Measurements from ENCODE around the gene MTHFSD. TPM values are rescaled to one million over a fixed set of nuclear protein-coding genes. Genes with fewer than 3 reads are reported as not detected.

MTHFSD gene
- total RNA-seq, 2 experiments from 2014 or later, result 7.3 to 7.9 TPM

GRCh38 chr16:86510465-86511261, 44.4 kb downstream of the MTHFSD start, which contains the start of gene FOXF1:
Gene FOXF1, plus strand, starts transcription at chr16:86510527. Its CDS starts 43 bp downstream, at chr16:86510570.
- peaks cover 70 to 76% of the 10 kb centered on the region in 2 experiments for H3K27me3 ChIP-seq (ENCODE audit: control insufficient read depth in 1 of 2, insufficient read depth in 2 of 2, low read length in 2 of 2)
- TF ChIP-seq, protein P1, sequence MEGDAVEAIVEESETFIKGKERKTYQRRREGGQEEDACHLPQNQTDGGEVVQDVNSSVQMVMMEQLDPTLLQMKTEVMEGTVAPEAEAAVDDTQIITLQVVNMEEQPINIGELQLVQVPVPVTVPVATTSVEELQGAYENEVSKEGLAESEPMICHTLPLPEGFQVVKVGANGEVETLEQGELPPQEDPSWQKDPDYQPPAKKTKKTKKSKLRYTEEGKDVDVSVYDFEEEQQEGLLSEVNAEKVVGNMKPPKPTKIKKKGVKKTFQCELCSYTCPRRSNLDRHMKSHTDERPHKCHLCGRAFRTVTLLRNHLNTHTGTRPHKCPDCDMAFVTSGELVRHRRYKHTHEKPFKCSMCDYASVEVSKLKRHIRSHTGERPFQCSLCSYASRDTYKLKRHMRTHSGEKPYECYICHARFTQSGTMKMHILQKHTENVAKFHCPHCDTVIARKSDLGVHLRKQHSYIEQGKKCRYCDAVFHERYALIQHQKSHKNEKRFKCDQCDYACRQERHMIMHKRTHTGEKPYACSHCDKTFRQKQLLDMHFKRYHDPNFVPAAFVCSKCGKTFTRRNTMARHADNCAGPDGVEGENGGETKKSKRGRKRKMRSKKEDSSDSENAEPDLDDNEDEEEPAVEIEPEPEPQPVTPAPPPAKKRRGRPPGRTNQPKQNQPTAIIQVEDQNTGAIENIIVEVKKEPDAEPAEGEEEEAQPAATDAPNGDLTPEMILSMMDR (IDR thresholded peaks at IDR 0.05), result no peak
- H3K9me3 ChIP-seq (ENCODE audit: control insufficient read depth in 1 of 2, insufficient read depth in 1 of 2, low read length in 2 of 2), result peaks cover 0 to 25% of the 10 kb centered on the region in 2 experiments
- Mint-ChIP-seq H3K4me1 (ENCODE audit: low read depth) (peaks cover 42% of the 10 kb centered on the region), H3K27ac (no peak within 1 kb of the TSS), H3K9me3 (no peaks in the 10 kb centered on the region), H3K4me3 (peak within 1 kb of the TSS; percentile 72), H3K36me3 (ENCODE audit: low read depth) (no peaks in the 10 kb centered on the region), H3K27me3 (peaks cover 65% of the 10 kb centered on the region)
- intact Hi-C loops (cut with DNase I, micrococcal nuclease), result loop anchor here in 1 of 2 experiments (10.0 kb wide), 1 partner anchor 686 kb away; no protein-coding TSS in a partner anchor
- H3K4me1 ChIP-seq (ENCODE audit: insufficient read depth, low read length), result peaks cover 23% of the 10 kb centered on the region
- H3K4me3 ChIP-seq (ENCODE audit: low read length), result peak within 1 kb of the TSS; percentile 26
- DNase-seq (no peak), ATAC-seq (ENCODE audit: poor library complexity) (no peak)
- POLR2A ChIA-PET, result no interaction called here
- H3K27ac ChIP-seq (ENCODE audit: low read depth in 1 of 2, low read length in 2 of 2), result no peak within 1 kb of the TSS
- CTCF ChIA-PET, result no interaction called here
- no peaks in the 10 kb centered on the region for H3K36me3 ChIP-seq (ENCODE audit: insufficient read depth, low read length)

- Histone ChIP-seq H3K27ac (ENCODE audit: low read depth in 1 of 2, low read length in 2 of 2) (no peak overlapping the region), H3K4me1 (ENCODE audit: insufficient read depth, low read length) (peaks cover 23% of the 10 kb centered on the region), H3K27me3 (ENCODE audit: control insufficient read depth in 1 of 2, insufficient read depth in 2 of 2, low read length in 2 of 2) (peaks cover 67 to 75% of the 10 kb centered on the region in 2 experiments), H3K4me3 (ENCODE audit: low read length) (peak overlapping the region; percentile 12), H3K9me3 (ENCODE audit: control insufficient read depth in 1 of 2, insufficient read depth in 1 of 2, low read length in 2 of 2) (peaks cover 0 to 21% of the 10 kb centered on the region in 2 experiments), H3K36me3 (ENCODE audit: insufficient read depth, low read length) (no peaks in the 10 kb centered on the region)
- Mint-ChIP-seq H3K9me3 (no peaks in the 10 kb centered on the region), H3K27me3 (peaks cover 66% of the 10 kb centered on the region), H3K27ac (no peak overlapping the region), H3K4me1 (ENCODE audit: low read depth) (peaks cover 46% of the 10 kb centered on the region), H3K4me3 (peak overlapping the region; percentile 20), H3K36me3 (ENCODE audit: low read depth) (no peaks in the 10 kb centered on the region)
- TF ChIP-seq, protein P1 (IDR thresholded peaks at IDR 0.05), result no peak
- ChIA-PET CTCF (no interaction called here), POLR2A (no interaction called here)
- intact Hi-C loops (cut with DNase I, micrococcal nuclease), result loop anchor here in 1 of 2 experiments (10.0 kb wide), 1 partner anchor 685 kb away; no protein-coding TSS in a partner anchor
- DNase-seq (no peak), ATAC-seq (ENCODE audit: poor library complexity) (no peak)
These were observed 45.1 kb downstream of the MTHFSD start for GRCh38 chr16:86509759-86510464.

DNA sequence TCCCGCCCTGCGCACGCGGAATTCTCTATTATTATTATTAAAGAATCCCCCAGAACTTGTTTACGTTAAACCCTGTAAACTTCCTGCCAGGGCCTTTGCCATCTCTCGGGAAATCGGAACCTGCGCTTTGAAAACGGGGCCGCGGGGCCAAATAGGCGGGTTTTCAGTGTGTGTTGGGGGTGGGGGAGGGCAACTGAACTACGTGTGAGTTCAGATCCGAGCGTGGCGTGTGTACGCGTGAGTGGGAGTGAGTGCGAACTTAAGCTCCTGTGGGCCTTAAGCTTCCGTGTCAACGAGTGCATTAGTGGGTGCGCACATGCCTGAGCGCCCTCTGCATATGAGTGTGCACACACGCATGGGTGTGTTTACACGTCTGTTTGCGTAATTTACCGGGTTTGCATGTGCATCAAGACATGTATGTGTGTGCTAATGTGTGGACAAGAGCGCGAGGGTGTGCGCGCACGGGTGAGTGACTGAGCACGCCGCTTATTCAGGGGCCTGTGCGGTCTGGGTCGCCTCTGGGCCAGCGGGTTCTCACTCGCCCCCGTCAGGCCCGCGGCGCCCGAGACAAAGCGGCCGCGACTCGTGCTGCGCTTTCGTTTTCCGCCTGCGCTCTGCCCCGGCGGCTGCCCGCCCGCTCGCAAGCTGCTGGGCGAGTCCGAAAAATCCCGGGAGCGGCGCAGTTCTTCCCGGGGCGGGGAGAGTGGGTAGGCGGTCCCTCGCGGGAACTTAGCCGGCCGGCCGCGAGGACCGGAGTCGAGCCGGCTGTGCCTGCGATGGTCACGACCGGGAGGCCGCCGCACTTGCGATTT, 45.9 kb downstream of the MTHFSD start:
- Mint-ChIP-seq H3K4me3 (peak overlapping the region; percentile 86), H3K27ac (no peak overlapping the region)

More for the DNA sequence above, 45.9 kb downstream of the MTHFSD start:
- Histone ChIP-seq H3K4me3 (ENCODE audit: low read length) (peak overlapping the region; percentile 26), H3K36me3 (ENCODE audit: insufficient read depth, low read length) (no peaks in the 10 kb centered on the region), H3K27ac (ENCODE audit: low read depth in 1 of 2, low read length in 2 of 2) (no peak overlapping the region), H3K9me3 (ENCODE audit: control insufficient read depth in 1 of 2, insufficient read depth in 1 of 2, low read length in 2 of 2) (peaks cover 0 to 21% of the 10 kb centered on the region in 2 experiments), H3K27me3 (ENCODE audit: control insufficient read depth in 1 of 2, insufficient read depth in 2 of 2, low read length in 2 of 2) (peaks cover 73 to 76% of the 10 kb centered on the region in 2 experiments), H3K4me1 (ENCODE audit: insufficient read depth, low read length) (peaks cover 23% of the 10 kb centered on the region)
- ATAC-seq (ENCODE audit: poor library complexity) (no peak), DNase-seq (peak in 1 of 14 experiments; percentile 22)
- H3K27me3 Mint-ChIP-seq, result peaks cover 66% of the 10 kb centered on the region
- H3K9me3 Mint-ChIP-seq, result no peaks in the 10 kb centered on the region
- TF ChIP-seq, protein P1 (IDR thresholded peaks at IDR 0.05), result no peak
- no peaks in the 10 kb centered on the region for H3K36me3 Mint-ChIP-seq (ENCODE audit: low read depth)
- intact Hi-C loops (cut with DNase I, micrococcal nuclease), result no loop called here
- POLR2A ChIA-PET, result no interaction called here
- CTCF ChIA-PET, result no interaction called here
- peaks cover 44% of the 10 kb centered on the region for H3K4me1 Mint-ChIP-seq (ENCODE audit: low read depth)
